Measurements from ENCODE around the gene WNK1. TPM values are rescaled to one million over a fixed set of nuclear protein-coding genes. Genes with fewer than 3 reads are reported as not detected.

The WNK1 gene
- polyA plus RNA-seq, 1 experiment: 38.0 TPM

GRCh38 chr12:800401-800800 is 48.0 kb downstream of the WNK1 start:
- H3K27ac ChIP-seq (ENCODE audit: low read depth, low read length): no peak overlapping the region
- no peak for TF ChIP-seq CTCF (IDR thresholded peaks at IDR 0.05; ENCODE audit: low read depth, low read length)
- no peak overlapping the region for H3K4me3 ChIP-seq (ENCODE audit: low read depth, low read length)
- ChIA-PET POLR2A (no interaction called here), CTCF (interaction anchor here (0.8 to 2.0 kb wide), 2 partner anchors 49 to 149 kb away, joined by 4 to 7 read pairs; partner anchors contain the start of gene RAD52)
- no peaks in the 10 kb centered on the region for H3K27me3 ChIP-seq (ENCODE audit: control insufficient read depth, insufficient read depth, low read length)
- no peaks in the 10 kb centered on the region for H3K9me3 ChIP-seq (ENCODE audit: control insufficient read depth, insufficient read depth, low read length)
- no peak for DNase-seq (ENCODE audit: low read depth, low spot score)

- no peak for TF ChIP-seq CTCF (IDR thresholded peaks at IDR 0.05; ENCODE audit: low read depth, low read length)
- Histone ChIP-seq H3K27me3 (ENCODE audit: control insufficient read depth, insufficient read depth, low read length) (no peaks in the 10 kb centered on the region), H3K9me3 (ENCODE audit: control insufficient read depth, insufficient read depth, low read length) (no peaks in the 10 kb centered on the region; the same call in 1 of the 2 replicates), H3K4me3 (ENCODE audit: low read depth, low read length) (no peak overlapping the region), H3K27ac (ENCODE audit: low read depth, low read length) (no peak overlapping the region)
- ChIA-PET POLR2A (no interaction called here), CTCF (interaction anchor here (1.3 to 4.0 kb wide), 2 partner anchors 13 to 51 kb away, joined by 3 to 28 read pairs; no protein-coding TSS in a partner anchor)
- DNase-seq (ENCODE audit: low read depth, low spot score): no peak
These were observed 50.1 kb downstream of the WNK1 start for GRCh38 chr12:802242-803120.

- DNase-seq (ENCODE audit: low read depth, low spot score): no peak
- Histone ChIP-seq H3K27ac (ENCODE audit: low read depth, low read length) (no peak overlapping the region), H3K4me3 (ENCODE audit: low read depth, low read length) (no peak overlapping the region), H3K27me3 (ENCODE audit: control insufficient read depth, insufficient read depth, low read length) (no peaks in the 10 kb centered on the region), H3K9me3 (ENCODE audit: control insufficient read depth, insufficient read depth, low read length) (no peaks in the 10 kb centered on the region; the same call in 1 of the 2 replicates)
- no peak for TF ChIP-seq CTCF (IDR thresholded peaks at IDR 0.05; ENCODE audit: low read depth, low read length)
- POLR2A ChIA-PET: no interaction called here
- CTCF ChIA-PET: interaction anchor here (1.3 to 4.0 kb wide), 2 partner anchors 10 to 235 kb away, joined by 3 to 28 read pairs; no protein-coding TSS in a partner anchor
These were observed 52.7 kb downstream of the WNK1 start for GRCh38 chr12:805022-805632.

DNA sequence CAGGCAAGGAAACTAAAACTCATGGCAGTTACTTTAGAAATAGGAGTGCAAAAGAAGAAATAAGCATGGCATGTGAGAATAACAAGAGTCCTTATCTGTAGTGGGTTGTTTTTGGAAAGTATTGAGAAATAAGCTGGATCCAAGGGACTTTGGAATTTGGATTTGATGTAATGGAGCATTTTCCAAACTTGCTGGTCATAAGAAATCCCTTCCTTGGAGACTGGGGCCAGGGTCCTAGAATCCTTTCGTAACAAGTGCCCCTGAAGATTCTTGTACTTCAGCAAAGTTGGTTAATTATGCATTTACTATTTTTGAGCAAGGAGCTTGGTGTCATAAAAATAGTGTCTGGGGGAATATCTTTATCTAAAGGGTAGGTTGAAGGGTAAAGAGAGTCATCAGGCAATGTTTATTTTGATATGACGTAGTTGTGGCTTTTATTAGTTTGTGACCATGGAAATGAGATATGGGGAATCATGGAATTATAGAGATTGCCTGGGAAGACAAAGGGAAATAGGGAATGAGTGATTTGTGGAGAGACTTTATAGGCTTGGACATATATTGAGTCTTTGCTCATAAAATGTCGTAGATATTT is 53.9 kb downstream of the WNK1 start:
- H3K4me3 ChIP-seq (ENCODE audit: low read depth, low read length): no peak overlapping the region
- ChIA-PET CTCF (interaction anchor here (0.6 to 1.2 kb wide), 5 partner anchors 8 to 230 kb away, joined by 3 to 6 read pairs (median 3); no protein-coding TSS in a partner anchor), POLR2A (interaction anchor here (0.6 kb wide), 1 partner anchor 58 kb away, joined by 11 read pairs; no protein-coding TSS in a partner anchor)
- no peak for TF ChIP-seq CTCF (IDR thresholded peaks at IDR 0.05; ENCODE audit: low read depth, low read length)
- no peak for DNase-seq (ENCODE audit: low read depth, low spot score)
- no peaks in the 10 kb centered on the region; the same call in 1 of the 2 replicates for H3K9me3 ChIP-seq (ENCODE audit: control insufficient read depth, insufficient read depth, low read length)
- no peak overlapping the region for H3K27ac ChIP-seq (ENCODE audit: low read depth, low read length)
- H3K27me3 ChIP-seq (ENCODE audit: control insufficient read depth, insufficient read depth, low read length): no peaks in the 10 kb centered on the region
